Tibial nerve (tissue), 4 donors: ENCODE data around the gene BORCS6. TPM values are rescaled to one million over a fixed set of nuclear protein-coding genes. Genes with fewer than 3 reads are reported as not detected.

Source experiments
- DNase-seq, 2 donors: peaks; one replicate each; pipeline ENCODE4 v3.0.0-alpha.2; 2019; ENCODE audit warnings: low spot score in 2 of 2
- H3K27ac ChIP-seq, 4 donors: fragments of 200-600 bp; sonication (generic) in 3 of 4; one replicate each; pipeline ENCODE4 v1.5.1; 2017 to 2019; ENCODE audit warnings: mild to moderate bottlenecking in 1 of 4
- H3K27me3 ChIP-seq, 2 donors: fragments of 200-600 bp; sonication (generic) in 1 of 2; one replicate each; pipeline versions ENCODE4 v1.5.1 to v1.6.0; 2017 to 2019
- H3K36me3 ChIP-seq, 3 donors: fragments of 200-600 bp; sonication (generic); one replicate each; pipeline ENCODE4 v1.5.1; 2018 to 2019
- H3K4me1 ChIP-seq, 4 donors: fragments of 200-600 bp; sonication (generic) in 3 of 4; one replicate each; pipeline ENCODE4 v1.5.1; 2017 to 2019
- H3K4me3 ChIP-seq, 4 donors: fragments of 200-600 bp; sonication (generic) in 3 of 4; one replicate each; pipeline ENCODE4 v1.5.1; 2017 to 2019; ENCODE audit warnings: mild to moderate bottlenecking in 1 of 4, moderate library complexity in 1 of 4
- H3K9me3 ChIP-seq, 4 donors: fragments of 200-600 bp; sonication (generic) in 3 of 4; one replicate each; pipeline ENCODE4 v1.5.1; 2017 to 2019
- EP300 ChIP-seq, 2 donors: sonication (generic); formaldehyde crosslinking; IDR thresholded peaks; one replicate each; pipeline ENCODE4 v1.6.1; 2017; ENCODE audit warnings: antibody characterized with exemption in 2 of 2, mild to moderate bottlenecking in 1 of 2
- POLR2A ChIP-seq, 2 donors: fragments of 450-650 bp; IDR thresholded peaks; one replicate each; pipeline ENCODE4 v1.6.1; 2017; ENCODE audit warnings: antibody characterized with exemption in 2 of 2, mild to moderate bottlenecking in 2 of 2, moderate library complexity in 2 of 2
- WGBS, 2 donors: methylation state at CpG; one replicate each; pipeline ENCODE4 v1.1.5; 2018; 5-methylcytosine and 5-hydroxymethylcytosine counted together
- total RNA-seq, 4 donors: library from RNA; depleted of rRNA; stranded (reverse); fragments of >200 nt; gene quantifications; one replicate each; pipeline ENCODE4 v1.1.0, GENCODE V29; 2016
- TF ChIP-seq, protein P1 (sequence below), 5 experiments: fragments of 200-600 bp in 3 of 5; fragments of 450-650 bp in 2 of 5; sonication (generic) in 3 of 5; IDR thresholded peaks; one replicate each; pipeline ENCODE4 v1.5.1; 2016 to 2019; ENCODE audit warnings: antibody characterized with exemption in 5 of 5, mild to moderate bottlenecking in 3 of 5, moderate library complexity in 2 of 5

Gene BORCS6
- total RNA-seq, 4 donors from 2014 or later, result 13.8 to 22.4 (median 19.4) TPM

DNA sequence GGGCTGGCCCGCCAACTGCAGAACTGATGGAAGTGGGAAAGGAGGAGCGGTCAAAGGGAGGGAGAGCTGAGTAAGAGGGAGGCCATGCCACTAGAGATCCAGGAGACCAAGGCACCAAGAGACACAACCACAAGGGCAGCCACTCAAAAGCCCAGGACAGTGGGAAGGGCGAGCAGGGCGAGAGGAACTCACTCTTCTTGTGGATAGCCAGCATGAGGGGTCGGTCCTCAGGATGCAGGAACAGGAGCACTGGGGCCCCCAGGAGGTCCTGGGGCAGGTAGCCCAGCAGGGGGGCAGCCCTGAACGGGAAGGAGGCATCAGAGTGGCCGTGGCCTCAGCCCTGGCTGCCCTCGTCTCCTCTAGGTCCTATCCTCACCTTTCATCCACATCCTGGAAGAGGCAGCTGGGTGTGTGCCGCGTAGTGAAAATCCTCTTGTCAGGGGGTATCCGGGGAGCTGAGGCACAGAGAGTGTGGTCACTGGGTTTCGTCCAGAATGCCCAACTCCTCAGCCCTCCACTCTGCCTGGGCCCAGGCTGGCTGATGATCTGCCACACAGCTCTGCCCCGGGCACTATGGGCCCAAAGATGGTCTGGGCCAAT lies 42.1 kb downstream of the BORCS6 start:
- peaks cover 40 to 83% (median 69%) of the 10 kb centered on the region in 3 donors for H3K36me3 ChIP-seq
- H3K4me1 ChIP-seq, result peaks cover 0 to 75% (median 23%) of the 10 kb centered on the region in 4 donors
- peak overlapping the region; percentile 61 to 100 (median 100) for H3K27ac ChIP-seq

DNA sequence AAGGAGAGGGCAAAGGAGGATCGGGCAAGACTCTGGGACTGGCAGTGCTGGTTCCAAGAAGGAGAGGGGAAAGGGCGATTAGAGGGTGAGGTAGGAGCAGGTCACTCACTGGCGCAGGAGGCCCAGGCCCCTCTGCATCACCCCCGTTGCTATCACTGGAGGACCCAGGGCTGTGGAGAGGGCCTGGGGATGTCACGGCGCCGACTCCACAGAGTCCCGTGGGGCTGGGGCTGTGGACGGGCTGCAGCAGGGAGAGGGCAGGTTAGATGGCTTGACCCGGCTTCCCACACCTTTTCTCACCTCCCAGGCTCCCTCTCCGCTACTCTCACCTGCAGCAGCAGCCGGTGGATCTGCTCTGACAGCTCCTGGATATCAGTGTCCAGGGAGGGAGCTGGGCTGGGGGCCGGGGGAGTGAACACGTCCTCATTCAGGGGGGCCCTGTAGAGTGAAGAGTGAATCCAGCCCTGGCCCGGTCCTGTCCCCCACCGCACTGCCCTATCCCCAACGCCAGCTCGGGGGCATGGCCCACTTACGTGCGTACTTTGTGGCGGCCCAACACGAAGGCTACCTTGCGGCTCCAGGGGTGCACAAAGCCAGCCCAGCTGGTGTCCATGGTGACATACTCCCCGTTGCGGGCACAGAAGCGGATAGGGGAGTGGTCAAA lies 42.7 kb downstream of the BORCS6 start:
- DNase-seq, result no peak
- Histone ChIP-seq H3K4me3 (no peak overlapping the region), H3K27me3 (no peaks in the 10 kb centered on the region), H3K27ac (peak overlapping the region; percentile 61 to 100 (median 100)), H3K4me1 (peaks cover 0 to 77% (median 19%) of the 10 kb centered on the region in 4 donors), H3K9me3 (no peaks in the 10 kb centered on the region), H3K36me3 (peaks cover 44 to 89% (median 75%) of the 10 kb centered on the region in 3 donors)
- TF ChIP-seq, protein P1, sequence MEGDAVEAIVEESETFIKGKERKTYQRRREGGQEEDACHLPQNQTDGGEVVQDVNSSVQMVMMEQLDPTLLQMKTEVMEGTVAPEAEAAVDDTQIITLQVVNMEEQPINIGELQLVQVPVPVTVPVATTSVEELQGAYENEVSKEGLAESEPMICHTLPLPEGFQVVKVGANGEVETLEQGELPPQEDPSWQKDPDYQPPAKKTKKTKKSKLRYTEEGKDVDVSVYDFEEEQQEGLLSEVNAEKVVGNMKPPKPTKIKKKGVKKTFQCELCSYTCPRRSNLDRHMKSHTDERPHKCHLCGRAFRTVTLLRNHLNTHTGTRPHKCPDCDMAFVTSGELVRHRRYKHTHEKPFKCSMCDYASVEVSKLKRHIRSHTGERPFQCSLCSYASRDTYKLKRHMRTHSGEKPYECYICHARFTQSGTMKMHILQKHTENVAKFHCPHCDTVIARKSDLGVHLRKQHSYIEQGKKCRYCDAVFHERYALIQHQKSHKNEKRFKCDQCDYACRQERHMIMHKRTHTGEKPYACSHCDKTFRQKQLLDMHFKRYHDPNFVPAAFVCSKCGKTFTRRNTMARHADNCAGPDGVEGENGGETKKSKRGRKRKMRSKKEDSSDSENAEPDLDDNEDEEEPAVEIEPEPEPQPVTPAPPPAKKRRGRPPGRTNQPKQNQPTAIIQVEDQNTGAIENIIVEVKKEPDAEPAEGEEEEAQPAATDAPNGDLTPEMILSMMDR (IDR thresholded peaks at IDR 0.05), result no peak
- TF ChIP-seq POLR2A (IDR thresholded peaks at IDR 0.05) (no peak), EP300 (IDR thresholded peaks at IDR 0.05) (no peak)
- WGBS, 2 donors, result 86 to 90% methylated on average over 20 to 25 of the region's 26 CpGs

More for the DNA sequence above, 42.1 kb downstream of the BORCS6 start:
- TF ChIP-seq POLR2A (IDR thresholded peaks at IDR 0.05) (no peak), EP300 (IDR thresholded peaks at IDR 0.05) (peak in 1 of 2 donors; percentile 43)
- TF ChIP-seq, protein P1 (IDR thresholded peaks at IDR 0.05), result no peak
- 88 to 91% methylated on average over 13 of the region's 13 CpGs for WGBS, 2 donors
- H3K27me3 ChIP-seq, result no peaks in the 10 kb centered on the region
- no peak for DNase-seq
- no peaks in the 10 kb centered on the region for H3K9me3 ChIP-seq
- H3K4me3 ChIP-seq, result no peak overlapping the region

DNA sequence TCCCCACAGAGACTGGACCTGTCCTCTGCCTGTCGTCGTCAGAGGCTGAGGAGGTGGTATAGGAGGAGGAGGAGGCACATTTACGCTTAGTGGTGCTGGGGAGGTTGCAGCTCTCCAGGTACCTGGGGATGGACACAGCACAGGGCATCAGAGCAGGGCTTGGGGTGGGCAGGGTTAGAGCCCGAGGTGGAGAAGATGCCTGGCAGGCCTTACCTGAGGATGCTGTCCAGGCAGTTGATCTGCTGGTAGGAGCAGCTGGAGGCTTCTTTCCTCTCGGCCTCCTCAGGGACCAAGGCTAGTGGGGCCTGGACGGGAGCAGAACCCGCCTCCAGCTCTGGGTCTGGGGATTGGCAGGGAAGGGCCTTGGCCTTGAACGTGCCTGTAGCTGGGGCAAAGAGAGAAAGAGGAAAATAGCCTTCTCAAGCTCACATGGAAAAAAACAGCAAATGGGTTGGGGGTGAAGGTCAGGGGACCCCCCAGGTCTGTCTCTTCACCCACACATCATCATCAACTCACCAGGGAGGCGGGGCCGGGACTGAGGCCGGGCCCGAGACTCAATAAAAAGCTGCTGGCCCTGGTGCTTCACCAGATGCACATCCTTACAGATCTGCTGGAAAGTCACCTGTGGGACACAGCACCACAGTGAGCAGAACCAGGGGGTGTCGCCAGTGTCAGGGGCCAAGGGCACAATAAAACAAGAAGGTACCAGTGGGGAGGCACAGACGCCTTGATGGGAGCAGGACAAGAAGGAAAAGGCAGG lies 43.4 kb downstream of the BORCS6 start:
- H3K4me3 ChIP-seq, result no peak overlapping the region
- peak overlapping the region; percentile 61 to 100 (median 82) for H3K27ac ChIP-seq
- H3K36me3 ChIP-seq, result peaks cover 44 to 92% (median 80%) of the 10 kb centered on the region in 3 donors
- no peak for TF ChIP-seq POLR2A (IDR thresholded peaks at IDR 0.05)
- TF ChIP-seq, protein P1 (IDR thresholded peaks at IDR 0.05), result no peak
- no peak for TF ChIP-seq EP300 (IDR thresholded peaks at IDR 0.05)
- 90 to 92% methylated on average over 13 to 14 of the region's 14 CpGs for WGBS, 2 donors
- no peaks in the 10 kb centered on the region for H3K9me3 ChIP-seq
- no peaks in the 10 kb centered on the region for H3K27me3 ChIP-seq
- no peak for DNase-seq
- H3K4me1 ChIP-seq, result peaks cover 0 to 79% (median 19%) of the 10 kb centered on the region in 4 donors

DNA sequence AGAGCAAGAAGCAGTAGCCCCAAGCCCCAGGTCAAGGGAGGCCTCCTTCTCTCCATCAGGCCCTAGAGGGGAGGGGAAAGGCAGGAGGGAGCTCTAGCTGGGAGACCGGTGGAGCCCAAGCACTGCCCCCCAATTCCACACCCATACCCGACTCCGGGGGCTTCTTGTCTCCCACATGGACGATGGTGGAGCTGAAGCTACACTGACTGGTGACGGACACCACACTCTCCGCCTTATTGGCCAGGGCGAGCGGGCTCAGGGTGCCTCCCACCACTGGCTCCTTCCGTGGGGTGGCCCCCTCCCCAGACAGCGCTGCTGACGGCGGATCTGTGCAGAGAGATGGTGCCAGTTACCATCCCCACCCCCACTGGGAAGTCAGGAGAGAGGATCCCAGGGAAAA lies 44.2 kb downstream of the BORCS6 start:
- TF ChIP-seq POLR2A (IDR thresholded peaks at IDR 0.05) (no peak), EP300 (IDR thresholded peaks at IDR 0.05) (no peak)
- WGBS, 2 donors, result 89 to 91% methylated on average over 12 of the region's 12 CpGs
- Histone ChIP-seq H3K9me3 (no peaks in the 10 kb centered on the region), H3K4me1 (peaks cover 0 to 86% (median 15%) of the 10 kb centered on the region in 4 donors), H3K27ac (peak overlapping the region; percentile 40 to 100 (median 82)), H3K27me3 (no peaks in the 10 kb centered on the region), H3K4me3 (no peak overlapping the region), H3K36me3 (peaks cover 44 to 100% (median 85%) of the 10 kb centered on the region in 3 donors)
- DNase-seq, result no peak

DNA sequence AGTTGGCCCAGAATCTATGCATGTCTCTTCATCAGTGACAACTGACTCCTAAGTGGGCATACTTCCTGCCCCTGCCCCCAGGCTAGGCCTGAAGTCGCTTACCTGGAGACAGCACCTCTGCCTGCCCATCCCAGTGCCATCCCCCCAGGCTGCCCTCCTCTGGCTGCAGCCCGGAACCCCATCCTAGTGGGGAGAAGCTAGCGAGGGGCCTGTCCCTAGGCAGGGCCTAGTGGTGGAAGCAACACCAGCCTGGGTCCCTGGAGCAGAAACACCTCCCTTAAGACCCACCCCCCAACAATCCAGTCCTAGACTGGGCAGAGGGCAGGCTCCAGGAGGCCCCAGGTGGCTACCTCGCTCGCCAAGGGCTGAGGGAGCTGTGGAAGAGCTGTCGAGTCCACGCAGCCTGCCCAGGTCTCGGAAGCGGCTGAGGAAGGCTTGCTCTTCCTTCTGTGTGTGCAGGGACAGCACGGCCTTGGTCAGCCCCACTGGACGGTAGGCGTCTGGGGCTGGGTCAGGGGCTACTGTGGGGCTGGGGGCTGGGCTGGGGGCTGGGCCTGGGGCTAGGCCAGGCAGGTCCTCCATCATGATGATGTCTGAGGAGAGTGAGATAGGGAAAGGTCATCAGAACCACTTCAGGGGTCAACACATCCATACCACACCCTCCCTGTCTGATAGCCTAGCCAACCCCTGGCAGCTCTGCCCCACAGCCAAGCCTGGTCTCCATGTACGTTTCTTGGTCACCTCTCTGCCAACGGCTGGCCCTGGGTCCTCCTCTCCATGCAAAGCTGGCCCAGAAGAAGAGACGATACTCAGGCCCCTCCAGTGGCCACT lies 45.4 kb downstream of the BORCS6 start:
- Histone ChIP-seq H3K9me3 (no peaks in the 10 kb centered on the region), H3K4me1 (peaks cover 0 to 86% (median 7%) of the 10 kb centered on the region in 4 donors), H3K36me3 (peaks cover 43 to 100% (median 87%) of the 10 kb centered on the region in 3 donors), H3K4me3 (no peak overlapping the region), H3K27me3 (no peaks in the 10 kb centered on the region), H3K27ac (peak overlapping the region in 2 of 4 donors; percentile 100)
- TF ChIP-seq, protein P1 (IDR thresholded peaks at IDR 0.05), result no peak
- no peak for TF ChIP-seq POLR2A (IDR thresholded peaks at IDR 0.05)
- TF ChIP-seq EP300 (IDR thresholded peaks at IDR 0.05), result no peak
- no peak for DNase-seq
- WGBS, 2 donors, result 85 to 96% methylated on average over 7 to 15 of the region's 15 CpGs
